ENCODE data around the gene FAM107B.

DNA sequence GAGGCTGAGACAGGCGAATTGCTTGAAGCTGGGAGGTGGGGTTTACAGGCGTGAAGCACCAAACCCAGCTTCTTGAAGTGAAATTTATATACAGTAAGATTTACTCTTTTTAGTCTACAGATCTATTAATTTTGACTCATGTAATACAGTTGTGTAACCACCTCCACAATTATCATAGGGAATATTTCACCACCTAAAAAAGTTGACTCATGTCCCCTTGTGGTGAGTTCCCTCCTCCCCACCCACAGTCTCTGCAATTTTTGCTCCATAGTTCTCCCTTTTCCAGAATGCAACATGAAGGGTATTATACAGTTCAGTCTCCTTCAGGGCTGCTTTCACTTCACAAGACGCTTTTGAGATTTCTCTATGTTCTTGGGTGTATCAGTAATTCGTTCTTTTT, 156.8 kb downstream of the FAM107B start:
- peak in 5 of 6 experiments; percentile 6 to 36 (median 20) for TF ChIP-seq CTCF (IDR thresholded peaks at IDR 0.05)
- TF ChIP-seq POLR2A (IDR thresholded peaks at IDR 0.05) = no peak

All from adrenal gland (tissue), 5 donors.